ENCODE results near the gene CLNK.

Gene CLNK

DNA sequence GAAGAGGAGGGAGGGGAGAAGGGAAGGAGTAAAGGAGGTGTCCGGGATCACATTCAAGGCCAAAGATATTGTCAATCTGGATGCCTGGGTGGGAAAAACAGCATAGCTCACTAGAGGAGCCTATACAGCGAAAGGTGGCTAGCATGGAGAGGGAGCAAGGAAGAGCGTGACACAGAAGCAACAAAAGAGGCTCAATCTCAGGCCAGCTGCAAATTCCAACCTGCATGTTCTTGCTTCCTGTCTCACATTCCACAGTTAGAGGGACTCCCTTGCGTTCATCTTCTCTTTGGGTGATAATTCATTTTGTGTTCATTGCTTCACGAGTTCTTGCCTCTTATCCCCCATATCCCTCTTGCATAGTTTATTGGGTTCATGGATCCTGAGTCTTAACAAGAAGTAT, 3.0 kb upstream of the CLNK start:
- ChIA-PET CTCF (no interaction called here), POLR2A (no interaction called here)
- TF ChIP-seq SUZ12 (IDR thresholded peaks at IDR 0.05) (no peak), TARDBP (IDR thresholded peaks at IDR 0.05) (no peak), HDGF (IDR thresholded peaks at IDR 0.05; ENCODE audit: borderline replicate concordance) (no peak), ZNF384 (IDR thresholded peaks at IDR 0.05) (no peak), L3MBTL2 (conservative IDR thresholded peaks at IDR 0.05) (no peak), CTBP1 (IDR thresholded peaks at IDR 0.05; ENCODE audit: borderline replicate concordance) (no peak), FOXM1 (IDR thresholded peaks at IDR 0.05; ENCODE audit: borderline replicate concordance) (no peak), FOXK2 (IDR thresholded peaks at IDR 0.05) (no peak), LEF1 (IDR thresholded peaks at IDR 0.05; ENCODE audit: borderline replicate concordance) (no peak), ELF4 (IDR thresholded peaks at IDR 0.05) (no peak), NFRKB (IDR thresholded peaks at IDR 0.05) (no peak), FOXA1 (IDR thresholded peaks at IDR 0.05) (no peak), BHLHE40 (IDR thresholded peaks at IDR 0.05; ENCODE audit: borderline replicate concordance) (no peak), ARNT (IDR thresholded peaks at IDR 0.05) (no peak), SP1 (IDR thresholded peaks at IDR 0.05) (no peak)
- TF ChIP-seq, protein P1, sequence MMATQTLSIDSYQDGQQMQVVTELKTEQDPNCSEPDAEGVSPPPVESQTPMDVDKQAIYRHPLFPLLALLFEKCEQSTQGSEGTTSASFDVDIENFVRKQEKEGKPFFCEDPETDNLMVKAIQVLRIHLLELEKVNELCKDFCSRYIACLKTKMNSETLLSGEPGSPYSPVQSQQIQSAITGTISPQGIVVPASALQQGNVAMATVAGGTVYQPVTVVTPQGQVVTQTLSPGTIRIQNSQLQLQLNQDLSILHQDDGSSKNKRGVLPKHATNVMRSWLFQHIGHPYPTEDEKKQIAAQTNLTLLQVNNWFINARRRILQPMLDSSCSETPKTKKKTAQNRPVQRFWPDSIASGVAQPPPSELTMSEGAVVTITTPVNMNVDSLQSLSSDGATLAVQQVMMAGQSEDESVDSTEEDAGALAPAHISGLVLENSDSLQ (IDR thresholded peaks at IDR 0.05): no peak
- no peak for DNase-seq (ENCODE audit: extremely low spot score)

DNA sequence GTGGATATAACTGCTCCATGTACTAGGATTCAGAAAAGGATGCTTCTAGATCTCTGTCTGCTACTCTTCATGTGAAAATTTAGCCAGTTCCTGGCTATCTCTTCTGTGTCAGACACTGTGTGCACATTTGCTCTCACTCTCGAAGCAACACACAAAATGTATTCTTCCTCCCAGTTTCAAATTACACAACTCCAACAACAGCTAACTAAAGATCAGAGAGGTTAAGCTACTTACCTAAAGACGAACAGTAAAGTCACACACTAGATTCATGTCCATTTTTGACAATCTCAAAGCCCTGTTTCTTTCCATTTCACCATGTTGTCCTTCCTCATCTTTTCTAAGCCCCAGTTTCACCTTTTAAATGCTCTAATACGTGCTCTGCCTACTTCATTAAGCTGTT, 2.2 kb downstream of the CLNK start:
- ChIA-PET POLR2A (no interaction called here), CTCF (no interaction called here)
- TF ChIP-seq, protein P1 (IDR thresholded peaks at IDR 0.05): no peak
- no peak for TF ChIP-seq CTBP1 (IDR thresholded peaks at IDR 0.05; ENCODE audit: borderline replicate concordance)
- no peak for TF ChIP-seq LEF1 (IDR thresholded peaks at IDR 0.05; ENCODE audit: borderline replicate concordance)
- DNase-seq (ENCODE audit: extremely low spot score): no peak

DNA sequence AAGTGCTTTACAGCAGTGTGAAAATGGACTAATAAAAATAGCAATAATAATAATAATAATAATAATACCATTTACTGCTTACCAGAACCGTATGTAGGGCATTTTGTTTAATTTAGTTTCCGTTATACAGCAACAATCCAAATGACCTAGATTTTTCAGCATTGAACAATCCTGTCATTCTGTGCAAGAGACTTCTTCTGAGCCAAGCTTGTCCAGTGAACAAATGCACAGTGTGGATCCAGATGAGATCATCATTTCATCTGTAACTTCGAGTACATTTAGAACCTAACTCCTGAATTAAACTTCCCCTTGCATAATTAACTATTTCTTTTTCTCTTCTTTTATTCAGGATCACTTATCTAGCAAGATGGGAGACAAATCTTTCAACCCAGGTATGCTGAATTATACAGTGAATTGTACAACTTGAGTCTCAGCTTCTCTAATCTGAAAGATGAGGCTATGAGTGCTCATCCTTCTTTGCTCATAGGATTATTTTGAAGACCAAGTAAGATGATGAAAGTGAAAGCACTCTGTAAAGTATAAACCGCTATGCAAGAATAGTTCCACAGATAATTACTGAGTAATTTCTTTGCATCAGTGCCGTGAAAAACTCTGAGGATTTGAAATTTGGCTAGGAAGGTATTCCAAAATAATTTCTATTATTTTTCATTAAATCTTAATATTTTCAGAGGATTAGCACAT, 6.6 kb downstream of the CLNK start:
- CTCF ChIA-PET: no interaction called here

DNA sequence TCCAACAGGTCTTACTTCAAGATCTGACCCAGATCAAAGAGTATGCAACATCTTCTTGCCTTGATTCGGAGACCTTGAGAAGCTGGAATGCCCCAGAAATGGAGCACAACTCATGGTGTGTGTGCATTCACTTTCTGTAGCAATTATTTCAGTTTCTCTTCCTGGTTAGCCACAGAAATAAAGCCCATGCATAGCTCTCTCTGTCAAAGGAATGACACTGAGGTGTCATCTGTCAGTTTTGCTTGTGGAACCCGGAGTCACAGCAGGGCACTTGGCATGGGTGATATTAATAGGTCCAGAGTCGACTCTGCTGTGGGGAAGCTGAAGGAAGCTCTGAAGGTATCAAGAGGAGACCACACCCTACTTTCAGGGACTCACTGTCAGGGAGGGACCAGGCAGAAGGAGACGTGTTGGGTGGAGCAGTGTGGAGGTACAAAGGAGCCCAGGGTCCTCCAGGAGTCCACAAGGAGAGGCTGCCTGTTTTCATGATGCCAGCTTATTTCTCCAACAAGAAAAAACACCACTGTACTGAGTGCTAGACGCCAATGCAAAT, 10.7 kb downstream of the CLNK start:
- POLR2A ChIA-PET: no interaction called here
- no peak for DNase-seq (ENCODE audit: extremely low spot score)
- CTCF ChIA-PET: no interaction called here
- TF ChIP-seq SP1 (IDR thresholded peaks at IDR 0.05) (no peak), BHLHE40 (IDR thresholded peaks at IDR 0.05; ENCODE audit: borderline replicate concordance) (no peak), CTBP1 (IDR thresholded peaks at IDR 0.05; ENCODE audit: borderline replicate concordance) (no peak), NFRKB (IDR thresholded peaks at IDR 0.05) (no peak), ELF4 (IDR thresholded peaks at IDR 0.05) (no peak), L3MBTL2 (conservative IDR thresholded peaks at IDR 0.05) (no peak), HDGF (IDR thresholded peaks at IDR 0.05; ENCODE audit: borderline replicate concordance) (no peak), FOXK2 (IDR thresholded peaks at IDR 0.05) (no peak), FOXM1 (IDR thresholded peaks at IDR 0.05; ENCODE audit: borderline replicate concordance) (no peak), FOXA1 (IDR thresholded peaks at IDR 0.05) (no peak), LEF1 (IDR thresholded peaks at IDR 0.05; ENCODE audit: borderline replicate concordance) (no peak), SUZ12 (IDR thresholded peaks at IDR 0.05) (no peak), ARNT (IDR thresholded peaks at IDR 0.05) (no peak), ZNF384 (IDR thresholded peaks at IDR 0.05) (no peak), TARDBP (IDR thresholded peaks at IDR 0.05) (no peak)
- TF ChIP-seq, protein P1 (IDR thresholded peaks at IDR 0.05): no peak

More for the DNA sequence above, 6.6 kb downstream of the CLNK start:
- POLR2A ChIA-PET: no interaction called here
- TF ChIP-seq SUZ12 (IDR thresholded peaks at IDR 0.05) (no peak), SP1 (IDR thresholded peaks at IDR 0.05) (no peak), BHLHE40 (IDR thresholded peaks at IDR 0.05; ENCODE audit: borderline replicate concordance) (no peak), FOXA1 (IDR thresholded peaks at IDR 0.05) (no peak), TARDBP (IDR thresholded peaks at IDR 0.05) (no peak), HDGF (IDR thresholded peaks at IDR 0.05; ENCODE audit: borderline replicate concordance) (no peak), ARNT (IDR thresholded peaks at IDR 0.05) (no peak), LEF1 (IDR thresholded peaks at IDR 0.05; ENCODE audit: borderline replicate concordance) (no peak), ZNF384 (IDR thresholded peaks at IDR 0.05) (no peak), NFRKB (IDR thresholded peaks at IDR 0.05) (no peak), L3MBTL2 (conservative IDR thresholded peaks at IDR 0.05) (no peak), FOXM1 (IDR thresholded peaks at IDR 0.05; ENCODE audit: borderline replicate concordance) (no peak)
- DNase-seq (ENCODE audit: extremely low spot score): no peak

DNA sequence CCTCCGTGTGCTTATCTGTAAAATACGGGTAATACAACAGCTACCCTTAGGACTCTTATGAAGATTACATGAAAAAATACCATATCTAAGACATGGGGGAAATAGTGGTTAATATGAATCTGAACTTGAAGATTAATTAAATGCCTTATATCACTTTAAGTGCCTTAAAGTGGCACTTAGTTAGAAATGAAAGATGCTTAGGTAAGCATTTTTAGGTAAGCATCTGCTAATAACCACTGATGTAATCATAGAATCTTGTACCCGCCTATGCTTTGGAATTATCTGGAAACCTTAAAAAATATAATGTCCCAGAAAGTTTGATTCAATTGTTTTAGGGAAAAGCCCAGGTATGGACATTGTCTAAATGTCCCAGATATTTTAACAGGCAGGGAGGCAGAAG, 12.2 kb downstream of the CLNK start:
- POLR2A ChIA-PET: no interaction called here
- no peak for DNase-seq (ENCODE audit: extremely low spot score)
- CTCF ChIA-PET: no interaction called here
- TF ChIP-seq, protein P1 (IDR thresholded peaks at IDR 0.05): no peak
- TF ChIP-seq FOXK2 (IDR thresholded peaks at IDR 0.05): no peak

DNA sequence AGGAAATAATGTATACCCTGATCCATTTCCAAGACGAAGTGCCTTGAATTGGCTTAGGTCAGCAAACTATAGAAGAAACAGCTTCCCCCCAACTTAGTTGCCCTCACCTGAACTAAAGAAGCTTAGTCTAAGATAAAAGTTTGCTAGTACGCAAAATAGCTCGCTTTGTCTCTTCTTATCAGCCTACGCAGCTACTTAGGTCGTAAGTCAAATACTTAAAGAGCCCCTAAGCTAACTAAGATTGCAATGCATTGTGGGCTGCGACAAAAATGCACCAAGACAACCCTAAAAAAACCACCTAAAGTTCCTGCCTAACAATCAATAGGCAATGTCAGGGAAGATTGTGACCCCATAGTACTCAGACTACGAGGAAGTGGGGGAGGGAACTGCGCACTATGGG, 12.8 kb downstream of the CLNK start:
- ChIA-PET POLR2A (no interaction called here), CTCF (no interaction called here)
- TF ChIP-seq FOXM1 (IDR thresholded peaks at IDR 0.05; ENCODE audit: borderline replicate concordance) (no peak), ELF4 (IDR thresholded peaks at IDR 0.05) (no peak), FOXA1 (IDR thresholded peaks at IDR 0.05) (no peak), SUZ12 (IDR thresholded peaks at IDR 0.05) (no peak), CTBP1 (IDR thresholded peaks at IDR 0.05; ENCODE audit: borderline replicate concordance) (no peak), ARNT (IDR thresholded peaks at IDR 0.05) (no peak), ZNF384 (IDR thresholded peaks at IDR 0.05) (no peak), L3MBTL2 (conservative IDR thresholded peaks at IDR 0.05) (no peak), FOXK2 (IDR thresholded peaks at IDR 0.05) (no peak), BHLHE40 (IDR thresholded peaks at IDR 0.05; ENCODE audit: borderline replicate concordance) (no peak), LEF1 (IDR thresholded peaks at IDR 0.05; ENCODE audit: borderline replicate concordance) (no peak), HDGF (IDR thresholded peaks at IDR 0.05; ENCODE audit: borderline replicate concordance) (no peak), TARDBP (IDR thresholded peaks at IDR 0.05) (no peak), SP1 (IDR thresholded peaks at IDR 0.05) (no peak), NFRKB (IDR thresholded peaks at IDR 0.05) (no peak)
- TF ChIP-seq, protein P1 (IDR thresholded peaks at IDR 0.05): no peak
- DNase-seq (ENCODE audit: extremely low spot score): no peak
